Measurements from ENCODE around the gene AGAP1. TPM values are rescaled to one million over a fixed set of nuclear protein-coding genes. Genes with fewer than 3 reads are reported as not detected.

Gene AGAP1
- total RNA-seq, 1 donor from 2014 or later, result 54.7 TPM

GRCh38 chr2:235689427-235689853 lies 195.6 kb downstream of the AGAP1 start:
- H3K4me3 Mint-ChIP-seq, result no peak overlapping the region
- TF ChIP-seq, protein P1, sequence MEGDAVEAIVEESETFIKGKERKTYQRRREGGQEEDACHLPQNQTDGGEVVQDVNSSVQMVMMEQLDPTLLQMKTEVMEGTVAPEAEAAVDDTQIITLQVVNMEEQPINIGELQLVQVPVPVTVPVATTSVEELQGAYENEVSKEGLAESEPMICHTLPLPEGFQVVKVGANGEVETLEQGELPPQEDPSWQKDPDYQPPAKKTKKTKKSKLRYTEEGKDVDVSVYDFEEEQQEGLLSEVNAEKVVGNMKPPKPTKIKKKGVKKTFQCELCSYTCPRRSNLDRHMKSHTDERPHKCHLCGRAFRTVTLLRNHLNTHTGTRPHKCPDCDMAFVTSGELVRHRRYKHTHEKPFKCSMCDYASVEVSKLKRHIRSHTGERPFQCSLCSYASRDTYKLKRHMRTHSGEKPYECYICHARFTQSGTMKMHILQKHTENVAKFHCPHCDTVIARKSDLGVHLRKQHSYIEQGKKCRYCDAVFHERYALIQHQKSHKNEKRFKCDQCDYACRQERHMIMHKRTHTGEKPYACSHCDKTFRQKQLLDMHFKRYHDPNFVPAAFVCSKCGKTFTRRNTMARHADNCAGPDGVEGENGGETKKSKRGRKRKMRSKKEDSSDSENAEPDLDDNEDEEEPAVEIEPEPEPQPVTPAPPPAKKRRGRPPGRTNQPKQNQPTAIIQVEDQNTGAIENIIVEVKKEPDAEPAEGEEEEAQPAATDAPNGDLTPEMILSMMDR (conservative IDR thresholded peaks at IDR 0.05), result no peak
- H3K27ac Mint-ChIP-seq (ENCODE audit: unreplicated experiment), result no peak overlapping the region
- no peak for DNase-seq (ENCODE audit: low read depth, low spot score)
- H3K36me3 Mint-ChIP-seq (ENCODE audit: low read depth), result no peaks in the 10 kb centered on the region
- H3K9me3 Mint-ChIP-seq, result no peaks in the 10 kb centered on the region
- H3K27me3 Mint-ChIP-seq (ENCODE audit: low read depth), result no peaks in the 10 kb centered on the region
- H3K4me1 Mint-ChIP-seq, result peaks cover 80% of the 10 kb centered on the region

DNA sequence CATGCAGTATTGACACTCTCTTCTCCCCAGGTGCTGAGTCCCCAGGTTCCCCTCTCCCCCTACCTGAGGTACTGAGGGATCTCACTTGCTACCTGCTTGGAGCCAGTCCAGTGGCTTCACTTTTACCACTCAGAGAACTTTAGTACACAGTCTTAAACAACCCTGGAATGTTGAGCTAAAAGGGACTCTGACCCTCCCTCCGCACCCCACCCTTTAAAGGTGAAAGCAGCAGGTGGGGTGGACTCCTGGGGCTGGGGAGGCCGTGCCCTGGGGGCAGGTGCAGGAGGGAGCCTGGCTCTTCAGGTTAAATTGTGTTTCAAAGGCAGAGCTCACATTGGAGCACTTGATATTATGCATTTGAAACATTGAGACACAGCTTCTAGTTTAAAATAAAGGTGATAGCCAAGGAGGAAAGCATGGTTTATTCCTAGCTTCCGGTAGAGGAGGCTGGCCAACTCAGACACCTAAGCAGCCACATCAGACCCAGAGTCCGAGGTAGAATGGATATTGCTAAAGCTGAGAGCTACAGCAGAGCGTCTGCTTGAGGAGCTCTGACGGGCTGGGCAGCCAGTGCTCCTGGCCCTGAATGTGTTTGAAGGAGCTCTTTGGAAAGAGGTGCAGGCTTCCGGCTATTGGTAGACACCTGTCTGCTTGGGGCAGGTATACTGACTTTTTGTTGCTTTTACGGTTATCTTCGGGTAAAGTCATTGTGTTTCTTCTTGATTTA lies 196.4 kb downstream of the AGAP1 start:
- H3K27me3 Mint-ChIP-seq (ENCODE audit: low read depth), result no peaks in the 10 kb centered on the region
- no peak for DNase-seq (ENCODE audit: low read depth, low spot score)

DNA sequence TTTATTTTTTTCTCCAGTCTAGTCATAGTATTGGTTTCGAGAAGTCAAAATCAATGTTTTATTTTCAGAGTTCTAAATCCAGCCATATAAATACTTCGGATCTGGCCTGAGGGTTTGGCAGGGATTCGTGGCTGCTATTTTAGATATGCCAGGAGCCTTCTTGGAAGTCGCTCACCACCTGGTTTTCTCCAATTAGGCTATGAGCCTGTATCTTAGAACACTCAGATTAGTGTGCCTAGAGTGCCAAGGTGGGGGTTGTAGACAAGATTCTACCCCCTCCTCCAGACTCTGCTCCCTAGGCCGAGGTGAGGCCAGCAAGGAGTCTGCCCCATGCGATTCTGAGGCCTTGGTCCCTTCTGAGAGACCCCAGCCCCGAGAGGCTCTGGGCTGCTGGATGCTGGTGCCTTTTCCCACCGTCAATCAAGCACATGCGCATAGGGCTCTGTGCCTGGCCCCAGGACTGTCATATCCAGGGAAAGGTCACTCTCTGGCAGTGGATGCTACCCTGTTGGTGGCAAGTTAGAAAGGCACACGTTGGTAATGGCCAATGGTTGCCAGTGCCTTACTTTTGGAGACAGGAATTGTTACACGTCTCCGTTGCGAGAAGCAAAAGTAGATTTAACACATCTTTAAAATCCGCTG lies 197.1 kb downstream of the AGAP1 start:
- H3K9me3 Mint-ChIP-seq, result no peaks in the 10 kb centered on the region
- TF ChIP-seq, protein P1 (conservative IDR thresholded peaks at IDR 0.05), result no peak
- no peak overlapping the region for H3K27ac Mint-ChIP-seq (ENCODE audit: unreplicated experiment)
- H3K4me1 Mint-ChIP-seq, result peaks cover 85% of the 10 kb centered on the region
- H3K27me3 Mint-ChIP-seq (ENCODE audit: low read depth), result no peaks in the 10 kb centered on the region
- no peak overlapping the region for H3K4me3 Mint-ChIP-seq
- no peak for DNase-seq (ENCODE audit: low read depth, low spot score)
- H3K36me3 Mint-ChIP-seq (ENCODE audit: low read depth), result no peaks in the 10 kb centered on the region

More for the DNA sequence above, 196.4 kb downstream of the AGAP1 start:
- TF ChIP-seq, protein P1 (conservative IDR thresholded peaks at IDR 0.05), result no peak
- Mint-ChIP-seq H3K27ac (ENCODE audit: unreplicated experiment) (no peak overlapping the region), H3K4me3 (no peak overlapping the region), H3K36me3 (ENCODE audit: low read depth) (no peaks in the 10 kb centered on the region), H3K4me1 (peaks cover 86% of the 10 kb centered on the region), H3K9me3 (no peaks in the 10 kb centered on the region)

GRCh38 chr2:235692076-235692475 lies 198.2 kb downstream of the AGAP1 start:
- Mint-ChIP-seq H3K27ac (ENCODE audit: unreplicated experiment) (no peak overlapping the region), H3K4me1 (peaks cover 78% of the 10 kb centered on the region)

GRCh38 chr2:235692671-235693171 lies 198.9 kb downstream of the AGAP1 start:
- TF ChIP-seq, protein P1 (conservative IDR thresholded peaks at IDR 0.05), result no peak
- H3K27ac Mint-ChIP-seq (ENCODE audit: unreplicated experiment), result peak overlapping the region; percentile 67
- peaks cover 77% of the 10 kb centered on the region for H3K4me1 Mint-ChIP-seq
- no peak for DNase-seq (ENCODE audit: low read depth, low spot score)
- peaks cover 2% of the 10 kb centered on the region for H3K36me3 Mint-ChIP-seq (ENCODE audit: low read depth)
- no peaks in the 10 kb centered on the region for H3K9me3 Mint-ChIP-seq
- no peak overlapping the region for H3K4me3 Mint-ChIP-seq
- H3K27me3 Mint-ChIP-seq (ENCODE audit: low read depth), result no peaks in the 10 kb centered on the region

More at GRCh38 chr2:235692076-235692475, 198.2 kb downstream of the AGAP1 start:
- H3K36me3 Mint-ChIP-seq (ENCODE audit: low read depth), result no peaks in the 10 kb centered on the region
- H3K9me3 Mint-ChIP-seq, result no peaks in the 10 kb centered on the region
- H3K4me3 Mint-ChIP-seq, result no peak overlapping the region
- no peaks in the 10 kb centered on the region for H3K27me3 Mint-ChIP-seq (ENCODE audit: low read depth)
- DNase-seq (ENCODE audit: low read depth, low spot score), result no peak
- TF ChIP-seq, protein P1 (conservative IDR thresholded peaks at IDR 0.05), result no peak

All from neural crest cell (in vitro differentiated cells).